HG03135 (cell line): ENCODE measurements around the gene CXCL12.

Experiments
- ATAC-seq: cut with Tn5 transposase; IDR thresholded peaks from one replicate; pipeline ENCODE4 v1.9.1; 2021; ENCODE audit warnings: mild to moderate bottlenecking, moderate library complexity; ENCODE audit not compliant: unreplicated experiment

Gene CXCL12

GRCh38 chr10:44385026-44385695 lies at the start of gene CXCL12:
Gene CXCL12, minus strand, starts transcription at chr10:44385097. Its CDS starts 92 bp downstream, at chr10:44385005.
- ATAC-seq, result no peak

- ATAC-seq, result no peak
Measured at GRCh38 chr10:44427479-44427878, 42.6 kb upstream of the CXCL12 start.

DNA sequence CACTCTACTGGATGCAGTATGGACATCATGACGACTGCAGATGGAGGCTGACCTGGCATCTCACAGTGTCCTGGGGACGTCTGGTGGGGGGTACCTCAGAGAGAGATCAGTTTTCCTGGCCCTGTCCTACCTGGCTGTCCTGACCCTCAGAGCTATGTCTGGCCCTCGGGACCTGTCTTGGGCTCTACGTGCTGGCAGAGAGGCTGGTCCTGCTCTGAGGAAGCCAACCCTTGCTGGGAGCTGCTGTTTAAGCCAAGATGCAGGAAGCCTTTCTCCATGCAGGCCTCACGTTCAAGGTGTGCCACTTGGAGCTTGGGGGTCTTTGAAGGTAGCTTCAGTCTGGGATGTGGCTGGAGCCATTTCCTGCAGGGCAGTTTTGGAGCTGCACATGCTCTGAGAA lies 42.1 kb upstream of the CXCL12 start:
- ATAC-seq, result no peak

- no peak for ATAC-seq
Measured at GRCh38 chr10:44426247-44427034, 41.5 kb upstream of the CXCL12 start.

GRCh38 chr10:44425466-44425865 lies 40.6 kb upstream of the CXCL12 start:
- no peak for ATAC-seq

DNA sequence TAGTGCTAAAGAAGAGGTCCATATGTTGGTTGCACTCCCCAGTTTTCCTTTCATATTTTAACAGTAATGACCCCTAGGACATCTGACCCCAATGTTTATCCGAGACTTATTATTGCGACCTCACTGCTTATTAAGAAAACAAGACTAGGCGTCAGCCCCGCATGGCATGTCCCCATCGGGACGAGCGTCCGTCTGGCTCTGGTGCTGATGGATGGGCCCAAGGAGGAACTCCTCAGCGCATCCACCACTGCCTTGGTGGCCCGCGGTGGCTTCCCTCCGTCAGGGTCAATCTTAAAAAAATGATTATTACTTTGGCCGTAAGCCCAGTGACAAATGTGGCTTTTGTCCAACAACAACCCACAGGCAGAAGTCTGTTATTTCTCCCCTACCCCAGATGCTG lies 40.1 kb upstream of the CXCL12 start:
- ATAC-seq, result no peak

- no peak for ATAC-seq
Measured at GRCh38 chr10:44424298-44424697, 39.4 kb upstream of the CXCL12 start.

- no peak for ATAC-seq
Measured at GRCh38 chr10:44422570-44423101, 37.7 kb upstream of the CXCL12 start.

- no peak for ATAC-seq
Measured at GRCh38 chr10:44422153-44422552, 37.3 kb upstream of the CXCL12 start.

- ATAC-seq, result no peak
Measured at GRCh38 chr10:44419790-44420549, 35.1 kb upstream of the CXCL12 start.

DNA sequence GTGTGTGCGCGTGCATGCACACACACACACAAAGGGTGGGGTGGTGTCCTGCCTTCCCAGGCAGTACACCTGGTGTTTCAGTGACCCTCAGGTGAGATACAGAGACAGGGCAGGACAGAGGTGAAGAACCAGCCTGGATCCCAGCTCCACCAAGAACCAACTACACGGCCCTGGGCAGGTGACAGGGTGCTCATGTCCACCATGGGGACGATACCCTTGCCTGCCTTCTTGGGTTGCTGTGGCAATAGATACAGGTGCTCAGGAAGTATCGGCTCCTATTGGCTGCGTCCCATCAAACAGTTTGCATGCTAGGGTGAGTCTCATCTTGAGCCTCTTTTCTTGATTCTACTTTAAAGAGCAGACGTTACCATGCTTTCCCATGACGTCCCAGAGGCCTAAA lies 33.7 kb upstream of the CXCL12 start:
- ATAC-seq, result no peak

DNA sequence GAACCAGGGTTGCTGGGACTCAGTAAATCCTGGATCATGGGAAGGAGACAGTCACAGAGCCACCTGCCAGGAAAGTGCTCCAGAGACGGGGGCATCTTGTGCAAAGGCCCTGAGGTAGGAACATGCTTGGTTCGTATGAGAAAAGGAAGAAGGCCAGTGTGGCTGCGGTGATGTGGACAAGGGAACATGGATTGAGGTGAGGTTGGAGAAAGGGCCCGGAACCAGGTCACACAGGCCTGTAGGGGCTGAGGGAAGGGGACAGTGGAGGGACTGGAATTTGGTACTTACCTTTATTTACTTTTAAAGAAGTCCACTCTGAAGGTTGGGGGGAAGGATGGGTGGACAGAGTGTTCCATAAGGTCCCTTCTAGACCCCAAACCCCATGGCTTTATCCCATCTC lies 32.9 kb upstream of the CXCL12 start:
- no peak for ATAC-seq

DNA sequence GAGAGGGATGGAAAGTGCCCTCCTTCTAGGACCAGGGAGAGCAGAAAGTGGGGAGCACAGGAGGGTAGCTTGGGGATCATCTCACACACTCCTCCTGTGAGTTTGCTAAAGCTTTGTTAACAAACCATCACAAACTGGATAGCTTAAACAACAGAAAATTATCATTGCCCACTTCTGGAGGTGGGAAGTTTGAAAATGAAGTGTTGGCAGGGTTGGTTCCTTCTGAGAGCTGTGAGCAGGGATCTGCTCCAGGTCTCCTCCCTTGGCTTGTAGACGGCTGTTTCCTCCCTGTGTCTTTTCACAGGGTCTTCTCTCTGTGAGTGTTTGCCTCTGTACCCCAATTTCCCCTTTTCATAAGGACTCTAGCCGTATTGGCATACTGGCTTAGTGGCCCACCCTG lies 32.0 kb upstream of the CXCL12 start:
- no peak for ATAC-seq

DNA sequence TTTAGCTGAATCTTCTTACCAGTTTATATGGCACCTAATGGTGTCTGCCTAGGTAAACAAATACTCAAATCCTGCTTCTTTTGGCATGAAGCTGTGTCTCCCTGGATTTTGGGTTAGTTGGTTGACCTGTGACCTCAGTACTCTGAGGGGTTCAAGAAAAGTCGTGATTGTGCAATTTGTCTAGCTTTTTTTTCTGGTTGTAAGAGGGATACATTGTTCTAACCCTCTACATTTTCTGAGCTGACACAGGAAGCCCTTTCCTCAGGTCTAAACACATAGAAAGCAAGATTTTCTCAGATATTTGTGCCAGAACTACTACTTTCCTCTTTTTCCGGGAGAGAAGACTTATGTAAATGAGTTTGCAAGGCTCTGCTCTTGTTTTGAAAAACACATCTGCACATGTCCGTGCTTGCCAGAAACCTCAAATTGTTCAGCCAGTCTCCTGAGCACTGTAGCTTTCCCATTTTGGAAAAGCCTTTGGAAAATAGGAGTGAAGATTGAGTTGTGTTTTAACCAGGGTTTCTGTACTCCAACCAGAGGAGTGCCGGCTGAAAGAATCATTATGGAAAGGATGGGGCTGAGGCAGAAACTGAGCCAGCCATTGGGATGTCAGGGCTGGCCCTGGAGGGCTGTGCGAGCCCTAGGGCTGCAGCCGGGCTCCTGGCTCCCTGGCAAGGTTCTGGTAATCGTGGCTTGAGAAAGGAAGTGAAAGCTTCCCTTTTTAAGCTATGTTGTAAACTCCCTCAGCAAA lies 31.3 kb upstream of the CXCL12 start:
- no peak for ATAC-seq

- no peak for ATAC-seq
Measured at GRCh38 chr10:44415121-44415520, 30.2 kb upstream of the CXCL12 start.

DNA sequence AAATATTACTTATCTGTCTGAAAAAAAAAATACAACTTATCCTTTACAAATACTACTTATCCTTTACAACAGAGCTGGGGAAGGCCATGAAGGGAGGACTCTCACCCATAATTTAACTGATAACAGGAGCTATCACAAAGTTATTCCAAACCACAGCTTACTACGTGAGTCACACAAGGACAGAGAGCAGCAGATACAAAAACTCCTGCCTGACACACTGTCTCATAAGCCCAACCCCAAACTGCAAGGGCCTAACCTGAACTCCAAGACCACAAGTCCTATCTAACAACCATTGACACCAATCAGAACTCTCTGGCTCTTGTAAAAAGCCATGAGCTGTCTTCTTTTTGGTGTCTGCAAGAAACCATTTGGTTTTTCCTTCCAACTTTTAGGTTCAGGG lies 28.5 kb upstream of the CXCL12 start:
- ATAC-seq, result no peak

GRCh38 chr10:44411251-44411650 lies 26.4 kb upstream of the CXCL12 start:
- ATAC-seq, result no peak

DNA sequence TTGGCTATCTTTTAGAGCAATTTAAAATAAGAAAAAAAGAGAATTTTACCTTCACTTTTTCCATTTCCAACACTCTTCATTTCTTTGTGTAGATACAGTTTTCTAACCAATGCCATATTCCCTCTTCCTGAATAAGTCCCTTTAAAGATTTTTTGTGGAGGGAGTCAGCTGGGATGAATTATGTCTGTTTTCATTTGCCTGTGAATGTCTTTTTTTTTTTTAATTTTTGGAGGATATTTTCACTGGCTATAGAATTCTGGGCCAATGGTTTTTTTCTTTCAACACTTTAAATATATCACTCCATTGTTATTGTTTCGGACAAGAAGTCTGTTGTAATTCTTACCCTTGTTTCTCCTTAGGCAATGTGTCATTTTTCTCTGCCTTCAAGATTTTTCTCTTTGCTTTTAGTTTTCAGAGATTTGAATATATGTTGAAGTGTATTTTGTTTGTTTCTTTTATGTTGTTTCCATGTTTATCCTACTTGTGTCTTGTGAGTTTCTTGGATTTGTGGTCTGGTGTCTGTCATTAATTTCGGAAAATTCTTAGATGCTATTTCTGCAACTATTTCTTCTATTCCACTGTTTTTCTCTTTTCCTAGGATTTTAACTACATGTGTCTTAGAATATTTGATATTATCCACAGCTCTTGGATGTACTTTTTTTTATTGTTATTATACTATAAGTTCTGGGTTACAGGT lies 20.0 kb upstream of the CXCL12 start:
- ATAC-seq, result no peak

GRCh38 chr10:44402465-44403195 lies 17.7 kb upstream of the CXCL12 start:
- no peak for ATAC-seq

- no peak for ATAC-seq
Measured at GRCh38 chr10:44400541-44400940, 15.6 kb upstream of the CXCL12 start.
